SK-N-SH (cell line): ENCODE data around the gene ZNF438.

ENCODE experiments used
- CTCF ChIP-seq: fragments of 200-600 bp; sonication (generic); IDR thresholded peaks from 2 replicates; pipeline ENCODE4 v1.6.1; 2017; ENCODE audit warnings: antibody characterized with exemption, mild to moderate bottlenecking, moderate library complexity
- RAD21 ChIP-seq: IDR thresholded peaks from 2 replicates; pipeline ENCODE4 v1.6.1; 2012; ENCODE audit warnings: mild to moderate bottlenecking, low read length

DNA sequence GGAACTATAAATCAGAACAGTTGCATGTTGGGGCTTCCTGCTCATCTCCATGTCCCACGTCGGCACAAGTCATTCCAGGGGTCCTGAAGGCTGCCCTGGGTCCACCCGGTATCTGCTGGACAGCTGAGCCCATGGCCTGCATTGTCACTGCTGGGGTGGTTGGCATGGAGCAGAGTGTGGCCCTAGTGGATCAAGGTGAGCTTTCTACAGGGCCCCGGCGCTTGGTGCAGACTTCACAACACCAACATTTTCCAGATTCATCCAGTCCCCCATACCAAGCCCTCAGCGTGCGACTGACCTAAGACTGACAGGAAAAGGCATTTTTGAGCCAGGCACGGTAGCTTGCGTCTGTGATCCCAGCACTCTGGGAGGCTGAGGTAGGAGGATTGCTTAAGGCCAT, 226.6 kb downstream of the ZNF438 start:
- TF ChIP-seq CTCF (no peak), RAD21 (no peak)
